Measurements from ENCODE around the gene BOLL.
"Not testable (repeated sequence)": the region's sequence is repeated elsewhere in the genome, so short reads cannot be mapped to it uniquely, and the experiment has no call there.

Gene BOLL

GRCh38 chr2:197795277-197795676, 10.2 kb upstream of the BOLL start:
- DNase-seq (ENCODE audit: low spot score), result no peak

- no peak for DNase-seq (ENCODE audit: low spot score)
Measured at GRCh38 chr2:197793456-197793855, 8.3 kb upstream of the BOLL start.

DNA sequence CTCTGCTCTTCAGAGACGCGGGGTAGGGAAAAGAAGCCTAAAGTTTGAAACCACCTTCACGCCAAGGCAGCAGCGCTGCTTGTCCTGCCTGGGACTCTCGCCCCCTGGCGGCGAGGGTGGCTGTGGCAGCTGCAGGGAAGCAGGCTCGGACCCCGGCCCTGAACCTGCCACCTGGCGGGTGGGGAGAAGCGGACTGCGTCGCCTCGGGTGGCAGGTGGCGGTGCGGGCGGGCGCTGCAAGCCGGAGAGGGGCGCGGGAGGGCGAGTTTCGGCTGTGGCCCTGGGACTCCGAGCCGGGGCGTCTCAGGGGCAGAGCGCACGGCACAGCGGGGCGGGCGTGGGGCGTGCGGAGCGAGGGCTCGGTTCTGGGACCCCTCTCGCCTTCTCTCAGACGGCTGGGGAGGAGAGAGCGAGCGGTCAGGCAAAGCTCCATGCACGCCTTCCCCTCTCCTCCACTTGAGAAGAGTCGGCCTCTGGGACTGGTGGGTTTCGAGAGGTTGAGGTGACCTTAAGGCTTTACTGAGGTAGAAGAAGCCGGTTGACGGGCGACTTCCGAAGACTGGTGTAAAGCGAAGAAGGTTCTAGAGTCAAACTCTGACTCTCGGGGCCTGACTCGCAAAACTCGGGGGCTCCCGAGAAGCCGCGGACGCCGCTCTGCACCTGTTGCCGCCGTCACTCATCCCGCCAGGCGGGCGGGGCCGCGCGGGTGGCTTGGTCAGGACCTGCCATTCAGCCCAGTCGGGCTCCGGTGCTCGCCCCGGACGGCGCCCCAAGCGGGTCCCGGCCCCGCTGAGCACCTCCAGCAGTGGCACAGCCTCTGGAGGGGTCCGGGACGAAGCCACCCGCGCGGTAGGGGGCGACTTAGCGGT, 1.1 kb upstream of the BOLL start:
- no peak for DNase-seq (ENCODE audit: low spot score)

DNA sequence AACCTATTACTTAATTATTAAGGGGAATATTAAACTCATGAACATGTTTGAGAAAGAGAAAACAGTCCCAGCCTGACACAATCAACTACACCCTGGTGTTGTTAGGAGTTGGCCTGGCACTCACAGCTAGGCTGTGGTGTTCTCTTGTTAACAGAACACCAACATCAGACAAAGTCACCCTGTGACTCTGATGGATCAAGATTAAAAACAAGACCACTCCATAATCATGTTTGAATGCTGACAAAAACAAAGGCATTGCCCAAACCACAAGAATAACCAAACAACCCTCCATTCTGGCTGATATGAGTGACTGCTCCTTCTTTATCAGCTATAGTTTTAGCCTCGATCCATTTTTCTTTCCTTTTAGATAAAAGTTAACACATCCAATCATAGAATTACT, 3.0 kb downstream of the BOLL start:
- DNase-seq (ENCODE audit: low spot score), result no peak

DNA sequence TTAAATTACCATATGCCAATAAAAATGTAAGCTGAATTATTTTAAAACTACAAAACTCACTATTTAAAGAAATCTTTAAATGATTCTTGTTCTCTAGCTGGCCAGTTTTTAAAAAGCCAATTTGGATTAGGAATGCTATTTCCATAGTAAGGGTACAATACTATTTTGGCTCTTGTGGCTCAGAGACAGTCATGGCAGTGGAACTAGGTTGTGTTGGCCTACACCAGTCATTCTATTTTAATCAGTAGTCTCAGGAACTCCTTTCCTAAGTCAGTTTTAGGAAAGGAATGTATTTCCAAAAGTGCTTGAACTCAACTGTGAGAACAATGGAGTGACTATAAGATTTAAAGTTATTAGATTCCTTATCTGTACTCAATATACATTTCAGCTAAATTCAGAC, 5.9 kb downstream of the BOLL start:
- no peak for DNase-seq (ENCODE audit: low spot score)

- peak; percentile 63 for DNase-seq (ENCODE audit: low spot score)
Measured at GRCh38 chr2:197777823-197778407, 7.2 kb downstream of the BOLL start.

GRCh38 chr2:197760293-197760657, 24.8 kb downstream of the BOLL start:
- no peak for DNase-seq (ENCODE audit: low spot score)

- no peak for DNase-seq (ENCODE audit: low spot score)
Measured at GRCh38 chr2:197759625-197760292, 25.4 kb downstream of the BOLL start.

GRCh38 chr2:197759013-197759412, 26.1 kb downstream of the BOLL start:
- DNase-seq (ENCODE audit: low spot score), result no peak

- no peak for DNase-seq (ENCODE audit: low spot score)
Measured at GRCh38 chr2:197740200-197740599, 44.9 kb downstream of the BOLL start.

GRCh38 chr2:197728555-197729544, 56.3 kb downstream of the BOLL start:
- DNase-seq (ENCODE audit: low spot score), result not testable (repeated sequence)

- DNase-seq (ENCODE audit: low spot score), result no peak
Measured at GRCh38 chr2:197727011-197727410, 58.1 kb downstream of the BOLL start.

DNA sequence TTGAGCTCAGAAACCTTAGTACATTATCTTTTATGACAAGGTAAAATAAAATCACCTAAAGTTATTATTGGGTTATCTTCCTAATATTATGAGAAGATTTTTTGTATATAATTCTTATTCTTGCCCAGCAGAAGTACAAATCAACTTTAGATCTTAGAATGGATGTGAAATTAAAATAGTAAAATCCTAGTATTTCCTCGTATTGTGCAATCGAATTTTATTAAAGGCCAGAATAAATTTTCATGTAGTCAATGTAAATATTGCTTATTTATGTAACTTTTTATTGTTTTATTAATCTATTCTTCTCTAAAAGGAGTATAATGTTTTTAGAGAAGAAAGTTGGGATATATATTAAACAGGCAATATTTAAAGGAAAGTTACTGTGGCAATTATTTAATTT, 67.3 kb downstream of the BOLL start:
- no peak for DNase-seq (ENCODE audit: low spot score)

GRCh38 chr2:197713271-197713670, 71.8 kb downstream of the BOLL start:
- no peak for DNase-seq (ENCODE audit: low spot score)

- DNase-seq (ENCODE audit: low spot score), result no peak
Measured at GRCh38 chr2:197711578-197711977, 73.5 kb downstream of the BOLL start.

GRCh38 chr2:197710424-197711042, 74.6 kb downstream of the BOLL start:
- DNase-seq (ENCODE audit: low spot score), result peak; percentile 24

DNA sequence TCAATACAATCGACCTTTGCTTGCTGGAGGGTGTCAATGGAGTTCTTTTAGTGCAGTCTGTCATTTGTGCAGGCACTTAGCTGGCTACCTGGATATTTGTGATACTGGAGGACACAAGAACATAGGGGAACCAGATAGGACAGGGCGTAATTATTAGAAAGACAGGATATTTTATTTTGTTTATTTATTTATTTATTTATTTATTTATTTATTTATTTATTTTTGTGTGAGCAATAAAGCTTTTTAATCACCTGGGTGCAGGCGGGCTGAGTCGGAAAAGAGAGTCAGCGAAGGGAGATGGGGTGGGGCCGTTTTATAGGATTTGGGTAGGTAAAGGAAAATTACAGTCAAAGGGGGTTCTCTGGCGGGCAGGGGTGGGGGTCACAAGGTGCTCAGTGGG, 76.0 kb downstream of the BOLL start:
- DNase-seq (ENCODE audit: low spot score), result not testable (repeated sequence)

DNA sequence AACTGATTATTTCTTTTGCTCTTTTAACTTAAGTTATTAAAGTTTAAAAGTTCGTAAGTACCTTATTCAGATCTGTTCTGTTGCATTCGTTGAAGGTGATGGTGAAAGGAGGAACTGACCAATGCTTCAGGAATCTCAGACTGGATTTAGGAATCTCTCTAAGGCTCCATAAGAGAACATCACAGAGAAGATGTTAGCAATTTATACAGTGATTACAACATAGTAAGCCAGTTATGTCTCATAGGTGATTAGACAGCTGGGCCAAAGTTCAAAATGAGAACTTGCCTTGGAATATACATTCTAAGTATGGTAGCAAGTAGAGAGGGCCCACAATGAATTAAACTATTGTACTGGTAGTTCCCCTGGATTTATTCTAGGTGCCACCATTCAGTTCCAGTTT, 76.8 kb downstream of the BOLL start:
- DNase-seq (ENCODE audit: low spot score), result no peak

GRCh38 chr2:197707316-197708213, 77.6 kb downstream of the BOLL start:
- peak; percentile 74 for DNase-seq (ENCODE audit: low spot score)

- no peak for DNase-seq (ENCODE audit: low spot score)
Measured at GRCh38 chr2:197706839-197707207, 78.3 kb downstream of the BOLL start.
